ENCODE data around the gene ST6GALNAC3.

Gene ST6GALNAC3

DNA sequence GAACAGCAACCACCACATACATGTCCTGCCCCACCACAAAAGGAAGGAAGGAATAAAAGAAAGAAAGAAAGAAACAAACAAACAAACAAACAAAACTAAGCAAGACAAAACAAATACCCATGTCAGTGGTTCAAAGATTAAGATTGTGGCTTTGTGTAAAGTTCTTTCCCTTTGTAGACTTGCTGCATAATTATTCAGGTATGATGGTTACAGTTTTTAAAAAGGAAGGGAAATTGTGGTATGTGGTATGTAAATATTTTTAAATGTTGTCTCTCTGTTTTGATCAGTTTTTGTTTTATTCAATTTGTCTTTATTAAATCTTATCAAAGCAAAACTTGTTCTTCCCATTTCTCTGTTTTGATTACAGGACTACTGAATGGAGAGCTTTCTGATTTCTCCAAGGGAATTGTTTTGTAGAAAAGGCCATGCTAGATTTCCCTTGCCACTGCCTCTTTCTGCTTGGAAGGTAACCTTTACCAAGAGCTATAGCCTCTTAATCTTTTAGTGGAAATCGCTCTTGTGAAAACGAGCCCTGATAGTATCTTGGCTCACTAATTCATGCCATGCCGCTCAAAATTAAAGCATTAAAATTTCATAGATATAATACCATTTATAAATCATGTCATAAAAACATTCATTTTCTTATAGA is 502.5 kb downstream of the ST6GALNAC3 start:
- DNase-seq: no peak

DNA sequence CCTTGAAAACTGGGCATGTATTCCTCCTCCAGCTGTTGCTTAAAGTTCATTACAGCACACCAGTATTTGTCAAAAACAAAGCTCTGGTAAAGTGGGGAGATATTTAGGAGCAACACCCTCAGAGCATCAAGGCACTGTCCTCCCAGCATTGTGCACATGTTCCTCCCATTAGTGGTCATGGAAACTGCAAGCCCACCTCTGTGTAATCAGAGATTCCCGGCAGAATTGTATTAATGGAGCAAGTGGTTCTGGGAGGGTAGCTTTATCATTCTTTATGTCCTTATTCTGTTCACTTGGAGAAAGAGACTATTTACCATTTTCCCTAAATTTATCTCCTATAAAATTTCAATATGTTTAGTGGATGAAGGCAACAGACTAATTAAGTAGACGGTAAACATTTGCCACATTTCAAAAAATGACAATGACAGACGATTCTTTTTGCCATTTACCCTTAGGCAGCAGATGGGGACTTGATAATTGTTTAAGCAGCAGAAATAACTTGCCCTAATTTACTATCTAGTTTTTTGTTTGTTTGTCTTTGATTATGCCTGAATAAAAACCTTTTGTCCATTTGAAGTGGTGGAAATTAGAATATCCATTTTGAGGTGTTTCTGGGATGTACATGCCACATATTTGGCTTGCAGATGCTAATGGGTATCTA is 503.1 kb downstream of the ST6GALNAC3 start:
- no peak for DNase-seq

DNA sequence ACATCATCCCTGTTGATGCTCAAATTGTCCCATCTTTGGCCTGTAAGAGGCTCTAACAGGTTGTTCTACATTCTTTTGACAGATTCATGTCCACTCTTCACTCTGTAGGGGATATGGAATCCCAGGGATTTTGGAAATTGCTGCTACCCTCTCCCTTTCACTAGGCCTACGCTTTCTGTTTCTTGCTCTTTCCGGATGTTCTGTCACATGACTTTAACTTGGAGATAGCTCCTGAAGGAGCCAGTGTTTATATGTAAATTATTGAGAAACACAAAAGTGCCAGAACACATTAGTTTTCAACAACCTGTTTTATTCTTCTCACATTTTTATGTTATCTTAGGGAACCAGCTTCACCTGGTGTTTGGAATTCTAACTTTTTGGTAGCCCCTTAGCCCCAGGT is 505.7 kb downstream of the ST6GALNAC3 start:
- no peak for DNase-seq

DNA sequence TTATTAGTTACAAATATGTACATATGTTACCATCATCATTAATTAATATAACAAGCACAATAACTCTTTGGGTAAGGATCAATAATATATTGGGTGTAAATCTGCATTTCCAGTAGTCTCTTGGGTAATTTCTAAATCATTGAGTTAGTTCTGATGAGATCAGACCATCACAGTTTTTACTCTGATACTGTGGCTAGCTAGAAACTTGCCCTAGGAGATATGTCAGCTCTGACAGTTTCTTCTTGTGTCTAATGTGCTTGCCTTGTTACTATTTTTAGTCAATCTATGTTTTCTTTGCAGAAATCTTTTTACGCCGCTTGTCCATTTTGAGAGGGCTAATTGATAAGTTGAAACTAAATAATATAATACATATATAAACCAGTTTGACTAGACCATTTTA is 507.2 kb downstream of the ST6GALNAC3 start:
- DNase-seq: no peak

DNA sequence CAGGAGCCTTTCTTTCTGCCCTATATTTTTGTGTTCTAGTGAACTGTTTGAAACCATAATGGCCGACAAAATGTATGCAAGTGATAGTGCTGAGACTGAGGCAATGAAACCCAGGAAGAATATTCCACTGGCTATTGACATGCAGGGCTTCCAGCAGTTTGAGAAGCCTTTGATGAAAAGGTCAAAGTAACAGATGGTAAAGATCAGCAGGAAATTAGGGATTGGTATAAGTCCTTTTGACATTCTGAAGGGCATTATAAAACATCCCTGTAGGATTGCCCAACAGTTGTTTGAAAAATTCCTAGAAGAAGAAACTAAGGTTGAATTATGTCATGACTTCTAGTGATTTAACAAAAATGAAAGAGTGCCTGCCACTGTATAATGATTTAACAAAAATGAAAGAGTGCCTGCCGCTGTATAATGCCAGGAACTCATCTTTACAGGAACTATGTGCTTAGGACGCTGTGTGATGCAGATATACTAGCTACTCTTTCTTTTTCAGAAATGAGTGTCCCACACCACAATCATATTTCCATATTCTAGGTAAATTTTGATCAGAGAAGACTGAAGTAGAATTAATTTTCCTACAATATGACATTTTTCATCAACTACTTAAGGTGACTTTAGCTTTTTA is 508.8 kb downstream of the ST6GALNAC3 start:
- no peak for DNase-seq

DNA sequence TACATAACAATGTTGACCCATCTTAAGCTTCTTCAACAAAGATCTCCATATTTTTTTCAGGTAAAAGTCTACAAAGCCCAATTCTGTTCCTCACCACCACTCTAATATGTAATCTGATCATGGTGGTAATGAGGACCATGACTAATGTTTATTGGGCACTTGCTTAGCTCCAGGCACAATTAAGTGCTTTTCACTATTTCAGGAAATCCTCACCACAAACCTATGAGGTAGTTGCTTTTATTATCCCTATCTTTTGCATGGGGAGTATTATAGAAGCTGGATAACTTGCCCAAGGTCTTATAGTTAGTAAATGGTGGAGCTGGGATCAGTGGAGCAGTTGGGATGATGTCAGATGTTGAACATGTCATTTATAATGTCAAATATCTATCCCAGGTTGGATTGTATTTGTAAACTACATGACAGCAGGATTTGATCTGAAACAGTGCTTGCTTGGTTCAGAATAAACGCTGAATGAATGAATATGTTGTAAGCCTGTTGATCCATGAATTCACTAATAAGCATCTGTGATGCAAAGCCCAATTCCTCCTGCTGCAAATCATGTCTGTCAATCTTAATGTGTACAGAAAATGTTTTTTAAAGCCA is 509.4 kb downstream of the ST6GALNAC3 start:
- DNase-seq: no peak

DNA sequence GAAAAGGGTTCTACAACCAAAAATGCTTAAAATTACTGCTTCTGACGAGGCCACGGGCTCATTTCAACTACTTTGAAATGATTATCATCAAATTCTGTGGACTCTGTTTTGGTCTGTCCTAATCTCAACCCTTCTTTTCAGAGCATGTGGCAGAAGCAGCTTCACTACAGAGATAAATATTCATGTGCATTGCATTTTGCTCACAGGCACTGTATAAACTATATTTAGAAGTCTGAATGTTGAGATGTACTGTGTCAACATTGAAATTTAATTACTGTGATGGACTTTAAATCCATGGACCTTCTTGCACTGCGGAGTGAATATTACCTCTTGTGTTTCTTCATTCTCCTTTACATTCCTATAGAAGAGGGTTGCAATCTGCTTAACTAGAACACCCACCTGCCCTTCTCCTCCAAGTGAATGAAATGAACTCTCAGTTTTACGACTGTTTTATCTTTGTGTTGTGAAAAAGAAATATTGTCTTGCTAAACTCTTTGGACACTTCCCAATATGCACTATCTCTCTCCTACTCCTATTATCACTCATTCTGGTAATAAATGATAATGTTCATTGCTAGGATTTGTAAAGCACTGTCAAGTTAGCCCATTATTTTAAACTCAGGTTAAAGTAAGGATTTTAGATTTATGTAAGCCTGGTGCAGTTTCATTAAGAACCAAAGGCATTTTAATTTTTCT is 511.6 kb downstream of the ST6GALNAC3 start:
- no peak for DNase-seq

DNA sequence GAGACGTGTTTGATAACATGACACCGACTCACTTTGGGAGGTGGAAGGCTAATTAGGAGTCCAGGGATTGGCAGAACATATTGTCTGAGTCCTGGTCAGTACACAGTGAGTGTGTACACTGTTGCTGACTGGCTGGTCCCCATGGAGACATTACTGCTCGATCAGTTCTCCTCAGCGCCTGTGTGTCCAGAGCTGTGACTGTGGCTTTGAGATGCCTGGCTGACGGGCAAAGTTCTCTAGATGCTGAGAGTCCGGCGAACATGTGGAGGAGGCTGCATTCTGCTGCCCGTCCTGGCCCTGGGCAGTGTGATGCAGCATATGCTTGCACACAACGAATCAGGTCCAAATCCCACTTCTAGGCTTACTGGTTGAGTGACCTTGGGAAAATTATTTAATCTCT is 512.7 kb downstream of the ST6GALNAC3 start:
- no peak for DNase-seq

DNA sequence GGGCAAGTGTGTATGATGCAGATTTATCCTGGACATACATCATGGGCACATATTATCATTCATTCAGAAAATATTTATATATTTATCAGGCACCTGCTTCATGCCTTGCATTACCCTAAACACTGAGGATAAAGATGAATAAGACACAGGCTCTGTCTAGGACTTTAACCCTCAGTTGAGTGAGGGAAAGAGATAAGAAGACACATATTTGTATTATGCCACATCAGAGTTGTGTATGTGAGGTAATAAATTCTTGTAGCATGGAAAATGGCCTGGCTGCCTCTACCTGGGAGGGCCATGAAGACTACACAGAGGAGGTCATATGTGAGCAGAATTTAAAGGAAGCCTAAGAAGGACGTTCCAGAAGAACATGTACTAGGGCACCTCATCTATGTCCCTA is 516.9 kb downstream of the ST6GALNAC3 start:
- no peak for DNase-seq

DNA sequence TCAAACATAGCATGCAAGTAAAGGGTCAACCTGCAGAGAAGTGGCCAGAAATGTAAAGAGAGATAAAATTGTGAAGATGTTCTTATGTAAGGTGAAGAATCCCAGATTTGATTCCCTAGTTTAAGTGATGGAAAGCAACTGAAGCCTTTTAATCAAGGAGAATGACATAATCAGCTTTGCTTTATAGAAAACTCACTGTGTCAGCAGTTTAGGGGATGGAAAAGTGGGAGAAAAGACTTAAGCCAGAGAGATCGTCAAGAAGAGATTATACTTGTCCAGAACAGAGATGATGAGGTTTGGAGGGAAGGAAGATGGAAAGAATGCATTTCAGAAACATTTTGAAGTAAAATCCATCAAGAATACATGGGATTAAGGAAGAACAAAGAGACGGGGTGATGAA is 517.4 kb downstream of the ST6GALNAC3 start:
- no peak for DNase-seq

DNA sequence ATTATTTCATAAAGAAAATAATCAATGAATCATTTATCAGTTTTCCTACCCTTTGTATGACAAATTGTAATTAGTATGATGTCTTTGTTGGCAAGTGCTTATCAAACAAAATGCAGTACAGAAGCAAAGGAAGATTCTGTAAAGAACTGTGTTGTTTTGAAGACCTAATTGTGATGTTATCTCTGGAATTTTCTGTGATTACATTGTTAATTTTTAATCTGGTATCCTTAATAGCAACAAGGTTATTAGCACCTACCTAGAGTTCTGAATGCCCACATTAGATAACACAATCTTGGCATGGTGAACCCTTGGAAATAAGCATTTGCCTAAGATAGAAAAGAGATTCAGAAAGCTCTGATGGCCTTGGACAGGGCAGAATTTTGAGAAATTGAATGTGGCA is 518.6 kb downstream of the ST6GALNAC3 start:
- no peak for DNase-seq

DNA sequence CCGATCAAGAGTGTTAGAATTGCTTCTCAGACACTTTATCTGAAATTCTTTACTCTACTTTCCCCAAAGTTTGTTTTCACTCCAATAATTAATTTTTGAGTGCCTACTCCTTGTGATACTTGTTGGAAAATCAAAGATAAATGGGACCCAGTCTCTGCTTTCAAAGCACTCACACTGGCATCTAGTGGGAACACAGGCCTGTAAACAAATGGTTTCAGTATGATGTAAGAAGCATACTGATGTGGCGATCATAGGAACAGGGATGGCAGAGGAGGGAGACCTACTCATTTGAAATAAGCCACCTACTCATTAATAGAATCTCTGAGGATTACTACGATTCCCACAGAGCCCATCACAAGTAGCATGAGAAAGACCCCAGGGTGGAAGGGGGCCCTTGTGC is 519.1 kb downstream of the ST6GALNAC3 start:
- DNase-seq: no peak

DNA sequence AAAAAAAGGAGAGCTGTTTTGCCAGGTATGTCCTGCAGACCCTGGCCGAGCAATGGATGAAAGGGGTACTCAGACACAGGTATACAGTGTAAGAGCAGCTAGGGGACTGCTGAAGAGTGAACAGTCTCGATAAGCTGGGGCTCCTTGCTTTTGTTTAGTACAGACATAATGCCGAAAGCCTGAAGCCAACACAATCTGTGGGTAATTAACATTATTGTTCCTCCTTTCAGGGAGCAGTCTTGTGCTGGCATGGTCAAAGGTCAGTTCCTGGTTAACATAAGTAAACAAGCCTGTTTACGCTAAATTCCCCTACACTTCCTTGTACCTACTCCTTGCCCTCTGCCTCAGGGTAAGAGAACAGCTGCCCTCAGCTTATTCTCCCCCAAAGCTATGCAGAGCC is 520.5 kb downstream of the ST6GALNAC3 start:
- DNase-seq: no peak

DNA sequence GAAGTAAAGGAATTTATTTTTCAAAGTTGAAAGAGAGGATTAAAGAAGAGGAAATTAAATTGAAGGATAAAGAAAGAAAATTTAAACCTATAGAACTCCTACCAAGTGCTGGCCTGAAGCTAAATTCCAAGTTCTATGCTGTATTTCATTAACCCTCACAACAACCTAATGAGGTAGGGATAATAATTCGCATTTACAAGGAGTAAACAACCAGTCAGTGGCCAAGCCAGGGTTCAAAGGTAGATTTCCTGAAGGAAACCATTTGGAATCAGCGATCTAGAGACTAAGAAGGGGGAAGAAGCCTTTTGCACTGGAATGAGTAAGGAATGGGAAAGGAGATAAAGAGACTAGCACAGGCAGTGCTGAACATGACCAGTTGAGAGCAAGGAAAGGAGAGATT is 526.9 kb downstream of the ST6GALNAC3 start:
- DNase-seq: no peak

DNA sequence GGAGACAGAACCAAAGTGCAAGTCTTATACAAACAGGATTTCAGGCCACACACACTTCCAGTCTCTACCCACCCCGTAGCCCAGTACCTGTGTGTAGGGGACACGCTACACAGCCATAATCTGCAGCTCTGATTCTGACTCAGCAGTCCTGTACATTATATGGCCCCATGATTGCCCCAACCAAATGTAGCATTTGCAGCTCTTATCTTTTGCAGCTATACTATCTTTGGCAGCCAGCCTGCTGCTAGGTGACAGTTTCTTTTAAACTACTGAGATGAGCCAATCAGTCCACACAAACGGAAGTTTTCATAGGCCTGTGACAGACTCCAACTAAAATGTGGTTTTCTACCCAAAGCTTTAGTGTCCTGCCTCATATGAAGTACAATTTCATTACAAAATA is 533.2 kb downstream of the ST6GALNAC3 start:
- DNase-seq: no peak

DNA sequence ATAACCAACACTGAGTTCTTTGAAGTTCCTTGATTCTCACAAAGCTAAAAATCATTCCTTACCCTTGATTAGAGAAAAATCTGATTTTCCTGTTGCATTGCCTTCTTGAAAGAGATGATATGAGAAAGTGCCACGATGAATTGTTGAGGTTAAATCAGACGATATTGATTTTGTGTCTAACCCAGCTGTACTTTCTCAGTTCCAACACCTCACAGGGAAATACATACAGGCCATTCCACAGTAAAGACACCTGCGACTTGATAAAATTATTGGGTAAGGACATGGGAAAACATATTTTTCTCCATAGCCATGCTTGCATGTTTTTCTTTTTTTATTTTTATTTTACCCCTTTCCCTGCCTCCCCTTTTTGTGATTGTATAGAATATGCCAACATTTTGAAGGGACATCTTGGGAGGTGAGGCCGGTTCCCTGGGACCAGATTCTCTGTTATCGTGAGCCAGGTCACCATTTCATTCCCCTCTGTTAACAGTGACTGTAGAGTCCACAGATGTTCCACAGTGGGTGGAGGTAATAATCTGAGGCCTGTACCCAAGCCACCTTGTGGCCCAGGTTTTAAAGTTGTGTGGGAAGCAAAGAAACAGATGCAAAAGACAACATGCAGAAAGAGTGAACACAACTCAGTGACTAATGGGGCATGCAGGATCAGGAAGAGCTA is 537.4 kb downstream of the ST6GALNAC3 start:
- DNase-seq: no peak

DNA sequence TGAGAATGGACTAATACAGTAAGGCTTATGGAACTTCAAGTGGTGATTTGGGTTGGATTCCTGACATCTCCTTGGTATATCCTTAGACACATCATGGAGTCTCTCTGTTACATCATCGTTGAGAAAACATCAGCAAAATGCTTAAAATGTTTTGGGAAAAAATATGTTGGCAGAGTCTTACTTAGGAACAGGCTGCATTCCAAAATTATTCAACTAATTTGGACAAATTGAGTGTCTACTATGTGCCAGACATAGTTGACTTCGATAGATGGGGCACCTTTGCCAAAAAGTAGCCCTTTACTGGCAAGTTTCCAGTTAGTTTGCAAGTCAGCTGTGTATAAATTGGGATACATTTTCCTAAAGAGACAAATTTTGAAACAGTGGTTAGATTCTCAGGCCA is 539.3 kb downstream of the ST6GALNAC3 start:
- no peak for DNase-seq

DNA sequence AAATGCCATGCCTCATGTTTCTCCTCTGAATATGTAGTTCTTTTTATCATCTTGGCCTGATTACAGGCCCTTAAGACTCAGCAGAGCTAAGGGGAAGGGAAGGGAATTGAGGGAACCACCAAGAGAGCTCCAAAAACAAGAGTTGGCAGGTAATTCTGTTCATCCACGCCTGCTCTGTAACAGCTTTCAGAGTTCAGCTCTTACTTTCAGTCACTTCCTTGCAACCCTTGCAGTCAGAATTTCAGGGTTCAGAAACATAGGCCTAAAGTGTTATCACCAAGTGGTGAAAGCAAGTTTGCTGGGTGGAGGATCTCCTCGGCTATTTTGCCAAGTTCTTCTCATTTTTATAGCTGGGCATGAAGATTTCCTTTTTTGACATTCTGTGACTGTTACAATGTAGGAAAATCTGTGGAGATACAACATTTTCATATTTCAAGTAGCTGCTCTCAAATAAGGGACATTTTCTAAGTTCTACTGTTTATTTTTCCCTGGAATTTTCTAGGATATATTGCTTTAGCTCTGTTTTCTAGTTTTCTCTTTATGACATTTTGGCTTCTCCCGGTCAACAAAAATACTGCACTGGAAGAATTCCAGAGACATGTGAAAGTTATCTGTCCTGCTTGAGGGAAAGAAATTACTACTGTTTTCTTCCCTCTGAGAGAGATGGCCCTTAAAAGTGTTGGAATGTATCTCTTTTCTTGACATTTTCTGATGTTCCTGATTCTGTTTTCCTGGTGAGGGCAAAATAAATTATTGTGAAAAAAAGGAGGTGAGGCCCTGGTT is 540.9 kb downstream of the ST6GALNAC3 start:
- no peak for DNase-seq

DNA sequence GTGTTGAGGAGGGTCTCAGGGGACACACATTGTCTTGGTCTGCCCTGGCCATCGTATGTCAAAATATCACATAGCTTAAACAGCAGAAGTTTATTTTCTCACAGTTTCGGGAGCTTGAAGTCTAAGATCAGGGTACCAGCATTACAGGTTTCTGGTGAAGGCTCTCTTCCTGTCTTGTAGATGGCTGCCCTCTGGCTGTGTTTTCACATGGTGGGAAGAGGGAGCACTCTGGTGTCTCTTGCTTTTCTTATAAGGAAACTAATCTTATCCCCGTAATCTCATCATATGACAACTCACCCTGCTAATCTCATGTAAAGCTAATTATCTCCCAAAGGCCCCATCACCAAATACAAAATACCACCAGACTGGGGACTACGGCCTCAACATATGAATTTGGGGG is 545.8 kb downstream of the ST6GALNAC3 start:
- no peak for DNase-seq

DNA sequence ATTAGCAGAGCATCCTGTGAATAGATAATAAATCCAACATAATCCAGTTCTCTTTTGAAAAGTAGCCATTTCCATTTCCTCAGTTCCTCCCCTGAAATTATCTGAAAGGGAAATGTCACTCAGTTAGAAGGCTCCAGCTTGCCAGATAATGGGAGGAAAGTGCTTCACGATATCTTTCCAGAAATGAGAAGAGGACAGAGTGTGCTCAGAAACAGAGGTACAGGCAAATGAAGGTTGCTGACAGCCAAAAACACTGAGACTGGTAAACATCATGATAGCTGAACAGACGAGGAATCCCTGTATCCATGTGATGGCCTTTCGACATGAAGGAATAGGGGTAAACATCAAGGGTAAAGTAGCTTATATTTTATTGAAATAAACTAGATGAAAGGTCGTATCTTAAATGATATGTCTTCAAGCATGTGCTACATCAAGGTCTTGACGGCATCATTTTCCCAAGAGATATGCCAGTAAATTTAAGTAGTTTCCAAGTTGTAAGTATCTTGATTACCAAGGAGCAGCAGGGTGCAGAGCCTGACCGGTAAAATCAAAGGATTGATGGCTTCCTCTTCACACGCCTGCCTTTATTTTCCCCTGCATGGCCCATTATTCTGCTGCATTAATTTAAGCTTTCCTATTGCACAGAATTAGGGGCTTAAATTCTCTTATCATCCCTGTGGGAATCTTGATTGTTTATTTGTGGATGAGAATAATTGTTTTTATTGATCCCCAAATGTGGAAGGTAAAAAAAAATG is 548.4 kb downstream of the ST6GALNAC3 start:
- DNase-seq: no peak
